PC-9 (cell line): ENCODE measurements around the gene RASGRP2. TPM values are rescaled to one million over a fixed set of nuclear protein-coding genes. Genes with fewer than 3 reads are reported as not detected.

ENCODE experiments used
- BruUV-seq: library from RNA; stranded (reverse); fragments of 400-500 nt; replicated peaks from 2 replicates; lab custom pipeline; 2021; lab: Mats Ljungman, UMichigan
- CTCF ChIA-PET: fragments of 300-600 bp; sonication (Branson Sonifier 250); formaldehyde crosslinking; loops from one replicate; lab custom pipeline; 2022; ENCODE audit warnings: antibody characterized with exemption; lab: Charles Lee
- POLR2A ChIA-PET: fragments of 300-600 bp; sonication (Branson Sonifier 250); formaldehyde crosslinking; loops from one replicate; lab custom pipeline; 2022; ENCODE audit warnings: antibody characterized with exemption; ENCODE audit not compliant: unreplicated experiment; lab: Charles Lee
- DNase-seq, 2 experiments: peaks; one replicate each; pipeline versions ENCODE4 v3.0.0 to v3.0.0-alpha.2; 2015 to 2022; ENCODE audit warnings: mixed read lengths in 1 of 2
- H2AFZ ChIP-seq: fragments of 200-600 bp; sonication (generic); 2 replicates; pipeline ENCODE4 v1.8.1; 2017; ENCODE audit warnings: antibody characterized with exemption
- H3F3A ChIP-seq: fragments of 200-600 bp; sonication (generic); 2 replicates; pipeline ENCODE4 v1.8.1; 2017; ENCODE audit warnings: antibody characterized with exemption, mild to moderate bottlenecking, low read depth; ENCODE audit not compliant: insufficient read depth
- H3K27ac ChIP-seq: fragments of 200-600 bp; sonication (generic); 2 replicates; pipeline ENCODE4 v1.6.1; 2016; ENCODE audit warnings: mixed run types
- H3K27me3 ChIP-seq: fragments of 200-600 bp; sonication (generic); 2 replicates; pipeline ENCODE4 v1.6.1; 2016; ENCODE audit warnings: low read depth, mixed run types; ENCODE audit not compliant: insufficient read depth
- H3K36me3 ChIP-seq: fragments of 200-600 bp; sonication (generic); 2 replicates; pipeline ENCODE4 v1.6.1; 2016; ENCODE audit warnings: low read depth, mixed run types
- H3K4me1 ChIP-seq: fragments of 200-600 bp; sonication (generic); replicated peaks from 2 replicates; pipeline ENCODE4 v1.6.1; 2016; ENCODE audit warnings: mixed run types; ENCODE audit not compliant: insufficient read depth
- H3K4me2 ChIP-seq: fragments of 200-600 bp; sonication (generic); 2 replicates; pipeline ENCODE4 v1.6.1; 2017; ENCODE audit warnings: mixed run types
- H3K4me3 ChIP-seq: fragments of 200-600 bp; sonication (generic); 2 replicates; pipeline ENCODE4 v1.6.1; 2016; ENCODE audit warnings: mixed run types
- H3K79me2 ChIP-seq: fragments of 200-600 bp; sonication (generic); 2 replicates; pipeline ENCODE4 v1.6.1; 2017; ENCODE audit warnings: low read depth, mixed run types
- H3K9me2 ChIP-seq: fragments of 200-600 bp; sonication (generic); 2 replicates; pipeline ENCODE4 v1.8.1; 2017; ENCODE audit warnings: mild to moderate bottlenecking; ENCODE audit not compliant: insufficient read depth
- H3K9me3 ChIP-seq: fragments of 200-600 bp; sonication (generic); 2 replicates; pipeline ENCODE4 v1.8.1; 2016; ENCODE audit warnings: low read depth; ENCODE audit not compliant: insufficient read depth
- H4K20me1 ChIP-seq: fragments of 200-600 bp; sonication (generic); 2 replicates; pipeline ENCODE4 v1.8.1; 2017; ENCODE audit not compliant: insufficient read depth
- EZH2 ChIP-seq: fragments of 200-600 bp; sonication (generic); IDR thresholded peaks from 2 replicates; pipeline ENCODE4 v1.8.0; 2017; ENCODE audit warnings: antibody characterized with exemption, low read depth
- intact Hi-C: fragments of 100-400 bp; cut with micrococcal nuclease; formaldehyde crosslinking; loops from one replicate; pipeline ENCODE4 v1.10.0; 2022; ENCODE audit not compliant: unreplicated experiment
- total RNA-seq: library from RNA; stranded (reverse); gene quantifications from 2 replicates; pipeline ENCODE4 v1.2.3, GENCODE V29; 2021
- TF ChIP-seq, protein P1 (sequence below): fragments of 200-600 bp; sonication (generic); conservative IDR thresholded peaks from 2 replicates; pipeline ENCODE4 v1.6.1; 2017; ENCODE audit warnings: mixed run types, antibody characterized with exemption, mild to moderate bottlenecking, moderate library complexity

RASGRP2 gene
- total RNA-seq, 1 experiment from 2014 or later, result 1.0 TPM

DNA sequence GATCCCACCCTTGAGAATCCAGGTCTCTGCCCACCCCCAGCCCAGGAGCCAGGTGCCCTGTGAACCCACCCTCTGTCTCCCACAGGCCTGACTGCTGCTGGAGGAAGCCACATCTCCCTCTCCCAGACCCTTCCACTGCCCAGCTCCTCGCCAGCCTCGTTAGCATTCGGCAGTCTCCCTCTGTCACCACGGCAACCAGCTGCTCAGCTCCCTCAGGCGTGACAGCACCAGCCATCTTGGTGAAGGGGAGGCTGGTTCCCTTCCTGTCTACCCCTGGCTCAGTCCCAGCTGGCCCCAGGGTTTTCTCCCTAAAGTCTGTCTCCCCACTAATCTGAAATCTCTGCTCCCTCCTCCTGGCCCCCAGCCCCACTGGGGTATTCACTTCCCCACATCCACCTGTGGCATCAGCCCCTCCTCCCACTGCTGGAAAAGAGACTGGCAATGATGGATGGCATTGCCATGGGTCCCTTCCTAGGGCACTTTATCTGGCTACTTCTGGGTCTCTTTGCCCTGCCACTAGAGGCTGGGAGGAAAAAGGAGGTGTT, 49.0 kb downstream of the RASGRP2 start:
- Histone ChIP-seq H4K20me1 (no peaks in the 10 kb centered on the region), H3K27ac (no peak overlapping the region), H3K9me2 (no peaks in the 10 kb centered on the region), H3K27me3 (peaks cover 96% of the 10 kb centered on the region), H3K4me1 (no peaks in the 10 kb centered on the region), H3K4me2 (no peak overlapping the region), H2AFZ (no peak overlapping the region), H3F3A (no peaks in the 10 kb centered on the region), H3K9me3 (no peaks in the 10 kb centered on the region), H3K36me3 (no peaks in the 10 kb centered on the region), H3K79me2 (no peaks in the 10 kb centered on the region), H3K4me3 (no peak overlapping the region)
- ChIA-PET CTCF (no interaction called here), POLR2A (no interaction called here)
- intact Hi-C loops, result no loop called here
- BruUV-seq, result no TSS peak
- TF ChIP-seq, protein P1, sequence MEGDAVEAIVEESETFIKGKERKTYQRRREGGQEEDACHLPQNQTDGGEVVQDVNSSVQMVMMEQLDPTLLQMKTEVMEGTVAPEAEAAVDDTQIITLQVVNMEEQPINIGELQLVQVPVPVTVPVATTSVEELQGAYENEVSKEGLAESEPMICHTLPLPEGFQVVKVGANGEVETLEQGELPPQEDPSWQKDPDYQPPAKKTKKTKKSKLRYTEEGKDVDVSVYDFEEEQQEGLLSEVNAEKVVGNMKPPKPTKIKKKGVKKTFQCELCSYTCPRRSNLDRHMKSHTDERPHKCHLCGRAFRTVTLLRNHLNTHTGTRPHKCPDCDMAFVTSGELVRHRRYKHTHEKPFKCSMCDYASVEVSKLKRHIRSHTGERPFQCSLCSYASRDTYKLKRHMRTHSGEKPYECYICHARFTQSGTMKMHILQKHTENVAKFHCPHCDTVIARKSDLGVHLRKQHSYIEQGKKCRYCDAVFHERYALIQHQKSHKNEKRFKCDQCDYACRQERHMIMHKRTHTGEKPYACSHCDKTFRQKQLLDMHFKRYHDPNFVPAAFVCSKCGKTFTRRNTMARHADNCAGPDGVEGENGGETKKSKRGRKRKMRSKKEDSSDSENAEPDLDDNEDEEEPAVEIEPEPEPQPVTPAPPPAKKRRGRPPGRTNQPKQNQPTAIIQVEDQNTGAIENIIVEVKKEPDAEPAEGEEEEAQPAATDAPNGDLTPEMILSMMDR, result no peak
- TF ChIP-seq EZH2, result no peak
- DNase-seq, result no peak

DNA sequence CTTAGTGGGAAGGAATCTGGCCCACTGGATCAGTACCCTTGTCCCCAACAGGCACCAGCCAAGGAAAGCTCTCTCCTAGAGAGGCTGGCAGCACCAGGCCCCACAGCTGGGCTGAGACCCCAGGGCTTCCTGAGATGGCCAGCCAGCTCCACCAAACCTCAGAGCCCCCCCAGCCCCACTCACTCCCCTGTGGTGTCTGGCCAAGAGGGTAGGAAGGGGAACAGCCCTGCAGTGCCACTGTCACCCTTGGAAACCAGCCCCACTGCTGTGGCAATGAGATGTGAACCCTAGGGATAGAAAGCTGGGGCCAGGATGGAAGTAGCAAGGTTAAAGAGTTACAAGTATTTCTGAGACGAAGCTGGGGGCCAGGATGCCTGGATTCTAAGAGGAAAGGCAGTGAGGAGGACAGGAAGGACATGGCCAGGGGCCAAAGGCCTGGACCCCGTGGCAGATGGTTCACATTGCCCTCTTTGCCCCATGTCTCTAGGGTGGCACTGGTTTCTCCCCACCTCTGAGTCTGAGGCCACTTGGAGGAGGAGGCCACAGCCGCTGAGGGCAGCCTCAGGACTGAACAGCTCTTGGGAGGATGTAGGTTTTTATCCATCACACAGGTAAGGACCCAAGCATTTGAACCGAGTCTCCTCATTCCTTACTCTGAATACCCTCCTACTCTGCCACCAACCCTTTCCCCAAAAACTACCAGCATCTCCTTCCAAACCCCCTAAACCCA, 49.8 kb downstream of the RASGRP2 start:
- ChIA-PET CTCF (no interaction called here), POLR2A (no interaction called here)
- no peaks in the 10 kb centered on the region for H3K79me2 ChIP-seq
- H3K4me1 ChIP-seq, result no peaks in the 10 kb centered on the region
- no TSS peak for BruUV-seq
- no peaks in the 10 kb centered on the region for H3K9me2 ChIP-seq
- H3K4me2 ChIP-seq, result no peak overlapping the region
- intact Hi-C loops, result no loop called here
- no peak overlapping the region for H3K27ac ChIP-seq
- H3K4me3 ChIP-seq, result no peak overlapping the region
- H4K20me1 ChIP-seq, result no peaks in the 10 kb centered on the region
- H2AFZ ChIP-seq, result no peak overlapping the region
- no peak for TF ChIP-seq EZH2
- TF ChIP-seq, protein P1, result no peak
- no peak for DNase-seq
- H3F3A ChIP-seq, result no peaks in the 10 kb centered on the region
- peaks cover 94% of the 10 kb centered on the region for H3K27me3 ChIP-seq
- no peaks in the 10 kb centered on the region for H3K36me3 ChIP-seq
- H3K9me3 ChIP-seq, result no peaks in the 10 kb centered on the region

DNA sequence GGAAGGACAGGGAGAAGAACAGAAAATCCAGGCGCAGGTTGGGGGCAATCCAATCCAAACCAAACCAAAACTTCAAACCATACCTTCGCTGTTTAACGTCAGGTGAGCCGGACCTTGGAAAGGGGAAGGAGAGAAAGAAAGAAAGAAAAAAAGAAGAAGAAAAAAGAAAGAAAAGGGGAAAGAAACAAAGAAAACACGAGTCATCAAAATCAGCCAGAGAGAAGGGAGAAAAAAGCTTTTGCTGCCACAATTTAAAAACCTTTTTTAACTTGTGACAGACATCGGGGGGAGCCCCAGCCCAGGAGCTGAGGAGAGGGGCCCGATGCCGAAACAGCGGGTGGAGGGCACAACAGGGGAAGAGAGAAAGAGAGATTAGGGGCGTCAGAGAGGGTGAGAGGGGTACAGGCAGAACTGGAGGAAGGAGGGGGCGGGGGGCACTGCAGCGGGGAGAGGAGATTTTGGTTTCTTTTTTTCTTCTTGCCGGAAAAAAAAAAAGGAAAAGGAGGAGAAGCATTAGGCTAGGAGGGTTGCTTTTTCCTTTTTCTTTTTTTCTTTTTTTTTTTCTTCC, 51.1 kb downstream of the RASGRP2 start:
- no peak overlapping the region for H3K4me2 ChIP-seq
- no peaks in the 10 kb centered on the region for H3K9me3 ChIP-seq
- H3F3A ChIP-seq, result no peaks in the 10 kb centered on the region
- peaks cover 80% of the 10 kb centered on the region for H3K27me3 ChIP-seq
- no peak overlapping the region for H3K4me3 ChIP-seq
- H3K79me2 ChIP-seq, result no peaks in the 10 kb centered on the region
- BruUV-seq, result no TSS peak
- DNase-seq, result no peak
- intact Hi-C loops, result no loop called here
- H3K36me3 ChIP-seq, result no peaks in the 10 kb centered on the region
- no peaks in the 10 kb centered on the region for H3K4me1 ChIP-seq
- ChIA-PET CTCF (no interaction called here), POLR2A (no interaction called here)
- no peak for TF ChIP-seq EZH2
- TF ChIP-seq, protein P1, result no peak
- H4K20me1 ChIP-seq, result no peaks in the 10 kb centered on the region
- H2AFZ ChIP-seq, result no peak overlapping the region
- H3K9me2 ChIP-seq, result no peaks in the 10 kb centered on the region
- no peak overlapping the region for H3K27ac ChIP-seq
